Neuronal stem cell (in vitro differentiated cells): Measurements from ENCODE around the gene FOXN1.
A peak's percentile ranks its signal among the peaks of the same experiment; 100 is the strongest.

Source experiments
- DNase-seq: peaks from one replicate; pipeline ENCODE4 v3.0.0-alpha.2; 2013; ENCODE audit warnings: low spot score
- H2AFZ ChIP-seq: one replicate; pipeline ENCODE4 v1.6.1; 2013; ENCODE audit warnings: mild to moderate bottlenecking, low read length, inconsistent platforms
- H2AK5ac ChIP-seq: 2 replicates; pipeline ENCODE4 v1.6.1; 2013; ENCODE audit warnings: low read depth, mild to moderate bottlenecking, inconsistent platforms, low read length, moderate library complexity, mixed read lengths
- H2BK120ac ChIP-seq: 2 replicates; pipeline ENCODE4 v1.6.1; 2013; ENCODE audit warnings: low read depth, mild to moderate bottlenecking, inconsistent platforms, low read length, moderate library complexity, mixed read lengths
- H2BK12ac ChIP-seq: one replicate; pipeline ENCODE4 v1.6.1; 2013; ENCODE audit warnings: low read length, inconsistent platforms
- H2BK15ac ChIP-seq: 2 replicates; pipeline ENCODE4 v1.6.1; 2013; ENCODE audit warnings: mild to moderate bottlenecking, low read length, inconsistent platforms, mixed read lengths
- H2BK5ac ChIP-seq: one replicate; pipeline ENCODE4 v1.6.1; 2013; ENCODE audit warnings: inconsistent platforms, mild to moderate bottlenecking, low read length, moderate library complexity
- H3K14ac ChIP-seq: one replicate; pipeline ENCODE4 v1.6.1; 2013; ENCODE audit warnings: low read length, inconsistent platforms
- H3K18ac ChIP-seq: 2 replicates; pipeline ENCODE4 v1.6.1; 2013; ENCODE audit warnings: low read length, inconsistent platforms
- H3K23ac ChIP-seq: 2 replicates; pipeline ENCODE4 v1.6.1; 2013; ENCODE audit warnings: low read depth, mild to moderate bottlenecking, mixed read lengths, low read length, inconsistent platforms; ENCODE audit not compliant: poor library complexity
- H3K27ac ChIP-seq: replicated peaks from 3 replicates; pipeline ENCODE4 v1.5.1; 2013; ENCODE audit warnings: low read length, inconsistent platforms
- H3K27me3 ChIP-seq, 3 experiments: 2 replicates each; pipeline ENCODE4 v1.6.1; 2013; ENCODE audit warnings: low read length in 3 of 3, mild to moderate bottlenecking in 2 of 3, inconsistent platforms in 1 of 3, low read depth in 1 of 3, mixed read lengths in 1 of 3, moderate library complexity in 1 of 3; ENCODE audit not compliant: control insufficient read depth in 3 of 3, insufficient read depth in 3 of 3
- H3K36me3 ChIP-seq, 2 donors: replicated peaks in 1 of 2; 2 replicates each; pipeline ENCODE4 v1.6.1; 2013; ENCODE audit warnings: low read length in 2 of 2; ENCODE audit not compliant: control insufficient read depth in 2 of 2, insufficient read depth in 2 of 2
- H3K4ac ChIP-seq: 2 replicates; pipeline ENCODE4 v1.6.1; 2013; ENCODE audit warnings: inconsistent platforms, mild to moderate bottlenecking, low read length, moderate library complexity
- H3K4me1 ChIP-seq, 2 donors: 1 replicate in 1 of 2; 2 replicates in 1 of 2; pipeline ENCODE4 v1.6.1; 2013; ENCODE audit warnings: low read length in 2 of 2, low read depth in 1 of 2; ENCODE audit not compliant: control insufficient read depth in 2 of 2, insufficient read depth in 1 of 2
- H3K4me2 ChIP-seq: one replicate; pipeline ENCODE4 v1.6.1; 2013; ENCODE audit warnings: mild to moderate bottlenecking, low read length, inconsistent platforms; ENCODE audit not compliant: insufficient read depth, poor library complexity, severe bottlenecking
- H3K4me3 ChIP-seq, 2 donors: 2 replicates each; pipeline ENCODE4 v1.5.1; 2013; ENCODE audit warnings: low read length in 2 of 2, mild to moderate bottlenecking in 2 of 2, inconsistent platforms in 1 of 2, moderate library complexity in 1 of 2
- H3K79me1 ChIP-seq: one replicate; pipeline ENCODE4 v1.6.1; 2013; ENCODE audit warnings: low read depth, mild to moderate bottlenecking, inconsistent platforms, low read length, moderate library complexity
- H3K9ac ChIP-seq: one replicate; pipeline ENCODE4 v1.6.1; 2013; ENCODE audit warnings: mild to moderate bottlenecking, low read depth, low read length, inconsistent platforms; ENCODE audit not compliant: poor library complexity
- H3K9me3 ChIP-seq, 2 donors: replicated peaks in 1 of 2; 2 replicates each; pipeline versions ENCODE3 to v1.6.1; 2013; ENCODE audit warnings: low read length in 2 of 2, mild to moderate bottlenecking in 2 of 2, inconsistent platforms in 1 of 2, low read depth in 1 of 2, mixed read lengths in 1 of 2, moderate library complexity in 1 of 2; ENCODE audit not compliant: control insufficient read depth in 2 of 2, insufficient read depth in 1 of 2
- H4K8ac ChIP-seq: one replicate; pipeline ENCODE4 v1.6.1; 2013; ENCODE audit warnings: low read depth, mild to moderate bottlenecking, inconsistent platforms, low read length, moderate library complexity
- H4K91ac ChIP-seq: one replicate; pipeline ENCODE4 v1.6.1; 2013; ENCODE audit warnings: low read length, low read depth, mild to moderate bottlenecking, inconsistent platforms; ENCODE audit not compliant: poor library complexity
- WGBS, 2 donors: extraction: QIAGEN DNeasy Blood & Tissue Kit; methylation state at CpG; one replicate each; pipeline ENCODE4 v1.1.7; 2013; ENCODE audit warnings: missing lambda C conversion rate in 2 of 2, mixed read lengths in 1 of 2; ENCODE audit not compliant: insufficient read length in 2 of 2, insufficient replicate concordance in 1 of 2; ENCODE audit errors: extremely low coverage in 2 of 2; 5-methylcytosine and 5-hydroxymethylcytosine counted together

FOXN1 gene

DNA sequence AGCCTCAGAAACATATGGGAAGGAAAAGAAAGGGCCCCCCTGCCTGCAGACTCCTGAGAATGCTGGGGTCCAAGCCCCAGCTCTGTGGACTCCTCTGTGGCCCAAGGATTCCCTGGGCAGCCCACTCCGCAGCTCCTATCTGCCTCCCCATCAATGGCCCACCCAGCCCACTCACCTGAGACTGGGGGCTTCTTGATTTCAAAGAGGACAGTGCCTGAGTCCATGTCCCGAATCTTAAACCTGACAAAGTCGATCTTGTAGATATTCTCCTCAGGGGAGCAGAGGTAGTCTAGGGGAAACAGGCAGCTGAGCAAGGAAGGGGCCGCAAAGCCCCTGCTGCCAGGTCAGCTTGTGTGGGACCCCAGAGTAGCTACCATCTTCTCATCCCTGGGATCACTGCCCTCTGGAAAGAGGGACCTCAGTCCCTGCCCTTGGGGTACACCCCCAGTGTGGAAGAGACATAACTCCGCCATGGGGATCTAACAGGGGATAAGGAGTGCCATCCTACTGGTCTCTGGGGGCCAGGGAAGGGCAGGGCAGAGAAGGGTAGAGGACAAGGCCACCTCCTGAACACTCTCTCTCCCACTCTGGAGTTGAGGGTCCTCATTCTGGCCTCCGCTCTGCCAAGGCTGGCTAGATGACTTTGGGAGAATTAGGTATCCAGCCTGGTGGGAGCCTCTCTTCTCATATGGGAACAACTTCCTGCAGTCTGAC, 42.4 kb downstream of the FOXN1 start:
- H3K4me2 ChIP-seq = no peak overlapping the region
- no peaks in the 10 kb centered on the region for H3K27me3 ChIP-seq
- H3K4ac ChIP-seq = no peak overlapping the region
- H3K4me3 ChIP-seq = no peak overlapping the region
- no peak for DNase-seq
- H3K9me3 ChIP-seq = no peaks in the 10 kb centered on the region
- H3K36me3 ChIP-seq = peaks cover 6 to 28% of the 10 kb centered on the region in 2 donors
- no CpG with 5 or more reads among the region's 6 CpGs for WGBS, 2 donors
- no peak overlapping the region for H3K14ac ChIP-seq
- no peak overlapping the region for H4K91ac ChIP-seq
- H3K27ac ChIP-seq = no peak overlapping the region
- H4K8ac ChIP-seq = no peak overlapping the region
- H2BK12ac ChIP-seq = no peak overlapping the region
- H2BK120ac ChIP-seq = no peak overlapping the region
- peaks cover 6% of the 10 kb centered on the region for H3K79me1 ChIP-seq
- H2AFZ ChIP-seq = no peak overlapping the region
- H2BK15ac ChIP-seq = no peak overlapping the region
- H3K9ac ChIP-seq = no peak overlapping the region
- no peak overlapping the region for H3K23ac ChIP-seq
- no peak overlapping the region for H2AK5ac ChIP-seq
- peaks cover 16 to 27% of the 10 kb centered on the region in 2 donors for H3K4me1 ChIP-seq
- no peak overlapping the region for H3K18ac ChIP-seq
- no peak overlapping the region for H2BK5ac ChIP-seq

GRCh38 chr17:28549236-28550132, 43.3 kb downstream of the FOXN1 start:
- H3K36me3 ChIP-seq = peaks cover 14 to 37% of the 10 kb centered on the region in 2 donors
- H2AK5ac ChIP-seq = no peak overlapping the region
- no peak overlapping the region for H3K18ac ChIP-seq
- H3K4me1 ChIP-seq = peaks cover 12 to 22% of the 10 kb centered on the region in 2 donors
- no peak overlapping the region for H2AFZ ChIP-seq
- no peaks in the 10 kb centered on the region for H3K27me3 ChIP-seq
- no peak overlapping the region for H3K27ac ChIP-seq
- peaks cover 6% of the 10 kb centered on the region for H3K79me1 ChIP-seq
- no peak overlapping the region for H3K14ac ChIP-seq
- H3K9ac ChIP-seq = no peak overlapping the region
- H2BK12ac ChIP-seq = no peak overlapping the region
- H3K4ac ChIP-seq = no peak overlapping the region
- no peak overlapping the region for H2BK120ac ChIP-seq
- H2BK5ac ChIP-seq = no peak overlapping the region
- no peak overlapping the region for H4K8ac ChIP-seq
- no peak overlapping the region for H3K4me2 ChIP-seq
- H3K9me3 ChIP-seq = no peaks in the 10 kb centered on the region
- no CpG with 5 or more reads among the region's 3 CpGs for WGBS, 2 donors
- no peak overlapping the region for H4K91ac ChIP-seq
- H3K23ac ChIP-seq = no peak overlapping the region
- H3K4me3 ChIP-seq = no peak overlapping the region
- no peak for DNase-seq
- H2BK15ac ChIP-seq = no peak overlapping the region

DNA sequence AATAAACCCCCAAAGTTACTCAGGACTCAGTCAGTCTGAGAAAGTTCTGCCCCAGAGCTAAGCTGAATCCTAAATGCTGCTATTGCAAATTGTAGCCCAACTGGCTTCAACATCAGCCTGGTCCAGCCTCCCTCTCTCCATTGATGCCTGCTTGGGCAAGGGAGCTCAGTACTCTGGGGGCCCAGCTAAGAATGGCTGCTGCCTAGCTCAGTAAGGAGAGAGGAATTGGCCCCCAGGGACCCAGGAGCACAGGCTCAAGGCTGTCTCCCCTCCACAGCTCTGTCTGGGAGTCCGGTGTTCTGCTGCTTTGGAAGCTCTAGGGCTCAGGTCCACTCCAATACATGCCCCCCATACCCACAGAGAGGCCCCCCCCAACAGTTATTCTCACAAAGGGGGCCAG, 44.7 kb downstream of the FOXN1 start:
- Histone ChIP-seq H3K9me3 (no peaks in the 10 kb centered on the region), H3K9ac (no peak overlapping the region), H2AFZ (no peak overlapping the region), H4K91ac (no peak overlapping the region), H3K18ac (no peak overlapping the region), H3K4me3 (peak overlapping the region in 1 of 2 donors; percentile 67), H2BK5ac (no peak overlapping the region), H3K14ac (no peak overlapping the region), H2BK12ac (no peak overlapping the region), H2BK120ac (no peak overlapping the region), H3K4me2 (no peak overlapping the region), H3K4ac (no peak overlapping the region), H3K27ac (no peak overlapping the region), H3K4me1 (peaks cover 12 to 18% of the 10 kb centered on the region in 2 donors), H3K27me3 (no peaks in the 10 kb centered on the region), H2AK5ac (peak overlapping the region; percentile 20), H4K8ac (no peak overlapping the region), H2BK15ac (no peak overlapping the region), H3K36me3 (peaks cover 16 to 49% of the 10 kb centered on the region in 2 donors), H3K23ac (peak overlapping the region; percentile 18), H3K79me1 (peaks cover 6% of the 10 kb centered on the region)
- no CpG with 5 or more reads among the region's 1 CpG for WGBS, 2 donors
- no peak for DNase-seq
